ENCODE measurements around the gene MIEN1. TPM values are rescaled to one million over a fixed set of nuclear protein-coding genes. Genes with fewer than 3 reads are reported as not detected.

MIEN1 gene
- total RNA-seq, 2 donors from 2014 or later, result 74.1 to 103 TPM

- Histone ChIP-seq H3K4me1 (peaks cover 9% of the 10 kb centered on the region), H3K27ac (no peak overlapping the region), H3K4me3 (no peak overlapping the region), H3K9ac (ENCODE audit: low read depth in 2 of 2, low read length in 2 of 2) (no peak overlapping the region), H3K9me3 (no peaks in the 10 kb centered on the region), H3K27me3 (no peaks in the 10 kb centered on the region), H3K36me3 (no peaks in the 10 kb centered on the region)
- DNase-seq, result no peak
- intact Hi-C loops (cut with DNase I), result no loop called here
- TF ChIP-seq CTCF (IDR thresholded peaks at IDR 0.05), result no peak
Measured at GRCh38 chr17:39683295-39683939, 46.9 kb downstream of the MIEN1 start.

GRCh38 chr17:39679521-39680192 is 50.7 kb downstream of the MIEN1 start:
- Histone ChIP-seq H3K36me3 (no peaks in the 10 kb centered on the region), H3K4me3 (no peak overlapping the region), H3K27ac (peak overlapping the region; percentile 60), H3K4me1 (peaks cover 20% of the 10 kb centered on the region), H3K9ac (ENCODE audit: low read depth in 2 of 2, low read length in 2 of 2) (peak overlapping the region; percentile 45 to 79), H3K9me3 (no peaks in the 10 kb centered on the region), H3K27me3 (no peaks in the 10 kb centered on the region)
- no peak for TF ChIP-seq CTCF (IDR thresholded peaks at IDR 0.05)
- no peak for DNase-seq
- intact Hi-C loops (cut with DNase I), result no loop called here

Small RNAs within 50 kb of the gene (microRNA-seq; reads per million reads assigned to microRNA genes)
- 2.8 reads per million for gene MIR4728

Other genes starting within 250 kb of the MIEN1 start
- not detected for gene NEUROD2, start 122.6 kb downstream of the MIEN1 start, total RNA-seq
- gene PPP1R1B, start 103.6 kb downstream of the MIEN1 start, total RNA-seq, result 100 to 1,000 TPM; 331 to 350 TPM
- gene STARD3, start 93.4 kb downstream of the MIEN1 start, total RNA-seq, result 10 to 100 TPM; 30.0 to 41.3 TPM
- gene TCAP, start 65.2 kb downstream of the MIEN1 start, total RNA-seq, result 1 to 10 TPM in 1 of 2 donors, under 1 TPM in 1; 0.49 to 1.2 TPM
- gene PNMT, start 62.1 kb downstream of the MIEN1 start, total RNA-seq, result under 1 TPM in 1 of 2 donors, not detected in 1; 0.47 TPM
- gene PGAP3, start 42.5 kb downstream of the MIEN1 start, total RNA-seq, result 10 to 100 TPM; 37.3 to 42.0 TPM
- 100 to 1,000 TPM; 153 to 174 TPM for gene ERBB2, start 30.5 kb downstream of the MIEN1 start, total RNA-seq
- gene GRB7, start 7.4 kb upstream of the MIEN1 start, total RNA-seq, result 10 to 100 TPM; 22.4 to 40.9 TPM
- 1 to 10 TPM; 1.8 to 2.0 TPM for gene IKZF3, start 133.8 kb upstream of the MIEN1 start, total RNA-seq
- gene ZPBP2, start 137.7 kb upstream of the MIEN1 start, total RNA-seq, result not detected
- gene GSDMB, start 188.1 kb upstream of the MIEN1 start, total RNA-seq, result 10 to 100 TPM; 68.2 to 79.7 TPM
- gene ORMDL3, start 197.1 kb upstream of the MIEN1 start, total RNA-seq, result 10 to 100 TPM; 57.2 to 69.3 TPM
- not detected for gene LRRC3C, start 197.2 kb upstream of the MIEN1 start, total RNA-seq
- gene GSDMA, start 232.5 kb upstream of the MIEN1 start, total RNA-seq, result under 1 TPM; 0.17 to 0.90 TPM